ENCODE data around the gene ARHGAP27.
"Not testable (repeated sequence)": the region's sequence is repeated elsewhere in the genome, so short reads cannot be mapped to it uniquely, and the experiment has no call there.

The ARHGAP27 gene

GRCh38 chr17:45361451-45361850 is 71.2 kb downstream of the ARHGAP27 start:
- no peak for DNase-seq (ENCODE audit: low read depth in 2 of 2)

DNA sequence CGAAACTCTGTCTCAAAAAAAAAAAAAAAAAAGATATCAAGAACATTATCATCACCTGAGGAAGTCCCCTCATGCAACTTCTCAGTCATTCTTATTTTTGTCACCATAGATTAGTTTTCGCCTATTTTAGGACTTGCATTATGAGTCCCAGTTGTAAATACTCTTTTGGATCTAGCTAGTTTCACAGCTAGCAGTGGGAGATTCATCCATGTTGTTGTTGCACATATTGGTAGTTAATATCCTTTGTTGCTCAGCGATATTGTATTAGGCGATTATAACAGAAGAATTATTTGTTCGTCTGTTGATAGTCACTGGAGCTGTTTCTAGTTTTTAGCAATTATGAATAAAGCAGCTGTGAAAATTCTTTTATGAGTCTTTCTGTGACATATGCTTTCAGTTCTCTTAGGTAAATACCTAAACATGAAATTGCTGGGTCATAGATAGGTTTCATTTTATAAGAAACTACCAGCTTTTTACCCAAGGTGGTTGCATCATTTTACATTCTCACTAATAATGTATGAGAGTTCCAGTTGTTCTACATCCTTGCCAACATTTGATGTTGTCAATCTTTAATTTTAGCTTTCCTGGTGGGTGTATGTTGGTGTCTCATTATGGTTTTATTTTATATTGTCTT is 75.2 kb downstream of the ARHGAP27 start:
- no peak for DNase-seq (ENCODE audit: low read depth in 2 of 2)

DNA sequence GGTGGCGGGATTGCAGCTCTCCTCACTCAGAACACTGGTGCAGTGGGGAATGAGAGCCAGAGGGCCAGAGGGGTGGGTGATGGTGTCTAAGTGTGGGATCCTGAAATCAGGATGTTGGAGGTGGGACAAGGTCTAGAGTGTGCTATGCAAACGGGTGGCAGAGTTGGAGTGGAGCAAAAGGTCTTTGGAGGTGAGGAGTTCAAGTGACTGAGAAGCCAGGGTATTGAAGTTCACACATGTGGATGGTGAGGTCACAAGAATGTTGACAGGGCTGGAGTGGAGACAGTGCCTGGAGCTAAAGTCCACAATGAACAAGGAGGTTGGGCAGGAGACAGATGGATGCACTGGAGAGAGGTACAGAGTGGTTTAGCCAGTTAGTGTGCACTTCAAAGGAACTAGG is 77.6 kb downstream of the ARHGAP27 start:
- DNase-seq (ENCODE audit: low read depth in 2 of 2): no peak

GRCh38 chr17:45353043-45353442 is 79.6 kb downstream of the ARHGAP27 start:
- DNase-seq (ENCODE audit: low read depth in 2 of 2): peak in 1 of 2 experiments; percentile 36

- DNase-seq (ENCODE audit: low read depth in 2 of 2): no peak
Observed at GRCh38 chr17:45351831-45352230, 80.8 kb downstream of the ARHGAP27 start.

DNA sequence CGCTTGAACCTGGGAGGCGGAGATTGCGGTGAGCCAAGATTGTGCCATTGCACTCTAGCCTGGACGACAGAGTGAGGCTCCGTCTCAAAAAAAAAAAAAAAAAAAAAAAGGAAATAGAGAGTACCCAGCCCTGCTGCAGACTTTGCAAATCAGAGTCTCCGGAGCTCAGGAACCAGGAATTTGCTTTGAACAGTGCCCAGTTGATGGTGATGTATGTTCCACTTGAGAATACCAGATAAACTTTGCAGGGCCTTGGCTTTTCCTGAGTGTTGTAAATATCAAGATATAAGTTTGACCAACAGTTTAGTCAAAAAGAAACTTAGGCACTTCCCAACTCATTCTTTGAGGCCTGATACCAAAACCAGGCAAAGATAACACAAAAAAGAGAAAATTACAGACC is 85.2 kb downstream of the ARHGAP27 start:
- no peak for DNase-seq (ENCODE audit: low read depth in 2 of 2)

GRCh38 chr17:45346216-45347015 is 86.3 kb downstream of the ARHGAP27 start:
- no peak for DNase-seq (ENCODE audit: low read depth in 2 of 2)

DNA sequence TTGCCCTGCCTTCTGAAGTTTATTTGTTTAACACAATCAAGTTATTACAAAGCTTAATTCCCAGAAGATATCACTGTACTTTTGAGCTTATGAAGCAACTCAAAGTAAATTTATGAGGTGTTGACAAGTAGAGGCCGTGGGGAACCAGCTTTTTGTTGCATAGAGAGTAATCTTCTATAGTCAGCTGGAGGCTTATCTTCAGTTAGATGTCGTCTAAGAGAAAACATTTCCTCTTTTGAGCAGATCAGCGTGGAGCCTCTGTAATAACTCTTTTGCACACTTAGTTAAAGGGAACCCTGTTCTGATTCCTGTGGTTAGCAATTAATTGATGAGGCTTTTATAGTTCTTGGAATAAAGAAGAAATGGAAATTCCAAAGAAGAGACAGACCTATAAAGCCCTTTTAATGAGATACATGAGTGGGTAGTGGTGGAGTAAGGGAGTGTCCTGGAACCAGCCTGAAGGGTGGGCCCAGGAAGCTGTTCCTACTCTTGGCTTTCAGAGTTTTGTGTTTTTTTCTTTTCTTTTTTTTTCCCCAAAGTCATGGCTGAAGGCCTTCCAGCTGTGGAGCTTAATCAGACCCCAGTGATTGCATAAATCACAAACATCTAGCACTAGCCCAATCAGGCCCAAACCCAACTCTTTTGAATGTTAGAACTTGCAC is 87.0 kb downstream of the ARHGAP27 start:
- no peak for DNase-seq (ENCODE audit: low read depth in 2 of 2)

GRCh38 chr17:45345246-45345553 is 87.5 kb downstream of the ARHGAP27 start:
- no peak for DNase-seq (ENCODE audit: low read depth in 2 of 2)

DNA sequence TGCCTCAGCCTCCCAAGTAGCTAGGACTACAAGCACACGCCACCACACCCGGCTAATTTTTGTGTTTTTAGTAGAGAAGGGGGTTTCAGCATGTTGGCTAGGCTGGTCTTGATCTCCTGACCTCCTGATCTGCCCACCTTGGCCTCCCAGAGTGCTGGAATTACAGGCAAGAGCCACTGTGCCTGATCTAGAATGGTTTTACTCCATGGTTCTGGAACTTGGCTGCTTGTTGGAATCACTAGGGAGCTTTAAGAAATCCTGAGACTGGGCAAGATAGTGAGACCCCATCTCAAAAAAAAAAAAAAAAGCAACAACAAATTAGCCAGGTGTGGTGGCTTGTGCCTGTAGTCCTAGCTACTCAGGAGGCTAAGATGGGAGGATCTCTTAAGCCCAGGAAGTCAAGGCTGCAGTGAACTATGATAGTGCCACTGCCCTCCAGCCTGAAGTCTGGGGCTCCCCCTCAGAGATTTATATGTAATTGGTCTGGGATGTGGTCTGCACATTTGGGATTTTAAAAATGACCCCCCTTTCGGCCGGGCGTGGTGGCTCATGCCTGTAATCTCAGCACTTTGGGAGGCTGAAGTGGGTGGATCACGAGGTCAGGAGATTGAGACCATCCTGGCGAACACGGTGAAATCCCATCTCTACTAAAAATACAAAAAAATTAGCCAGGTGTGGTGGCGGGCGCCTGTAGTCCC is 88.6 kb downstream of the ARHGAP27 start:
- DNase-seq (ENCODE audit: low read depth in 2 of 2): not testable (repeated sequence)

All from stimulated activated CD4-positive, alpha-beta T cell treated with anti-CD3 and anti-CD28 coated beads, Interleukin-12 subunit alpha, Interleukin-12 subunit beta, amount 100 ng/mL, for 24 hours (primary cell).